ENCODE results near the gene IL3.

IL3 gene

GRCh38 chr5:132054697-132055440, 5.6 kb upstream of the IL3 start:
- Histone ChIP-seq H3K4me1 (ENCODE audit: control insufficient read depth, insufficient read depth, low read length) (no peaks in the 10 kb centered on the region), H3K27ac (ENCODE audit: low read depth, low read length) (no peak overlapping the region), H3K36me3 (ENCODE audit: control insufficient read depth, insufficient read depth, low read length) (no peaks in the 10 kb centered on the region), H3K9ac (ENCODE audit: low read length) (no peak overlapping the region), H3K4me3 (ENCODE audit: low read length) (no peak overlapping the region), H3K27me3 (ENCODE audit: control insufficient read depth, insufficient read depth, low read length) (no peaks in the 10 kb centered on the region)

DNA sequence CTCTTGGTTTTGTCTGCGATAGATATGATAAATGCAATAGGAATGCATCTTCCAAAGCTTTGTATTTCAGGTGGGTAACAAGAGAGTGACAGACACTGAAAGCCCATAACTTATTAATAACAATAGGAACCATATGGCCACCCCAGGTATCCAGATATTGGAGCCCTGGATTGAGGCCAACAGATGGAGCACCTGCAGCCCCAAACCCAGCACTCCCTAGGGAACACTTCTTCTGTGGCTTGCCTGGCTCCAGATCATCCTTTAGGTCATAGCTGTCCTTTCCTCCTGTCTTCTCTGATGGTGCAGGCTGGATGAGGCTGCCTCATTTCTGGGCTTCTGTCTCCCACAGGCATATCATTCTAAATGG, 5.0 kb upstream of the IL3 start:
- Histone ChIP-seq H3K27ac (ENCODE audit: low read depth, low read length) (no peak overlapping the region), H3K36me3 (ENCODE audit: control insufficient read depth, insufficient read depth, low read length) (no peaks in the 10 kb centered on the region), H3K4me1 (ENCODE audit: control insufficient read depth, insufficient read depth, low read length) (no peaks in the 10 kb centered on the region), H3K9ac (ENCODE audit: low read length) (no peak overlapping the region), H3K4me3 (ENCODE audit: low read length) (no peak overlapping the region), H3K27me3 (ENCODE audit: control insufficient read depth, insufficient read depth, low read length) (no peaks in the 10 kb centered on the region)

GRCh38 chr5:132055808-132056609, 4.4 kb upstream of the IL3 start:
- Histone ChIP-seq H3K36me3 (ENCODE audit: control insufficient read depth, insufficient read depth, low read length) (no peaks in the 10 kb centered on the region), H3K9ac (ENCODE audit: low read length) (no peak overlapping the region), H3K4me1 (ENCODE audit: control insufficient read depth, insufficient read depth, low read length) (no peaks in the 10 kb centered on the region), H3K27ac (ENCODE audit: low read depth, low read length) (no peak overlapping the region), H3K27me3 (ENCODE audit: control insufficient read depth, insufficient read depth, low read length) (no peaks in the 10 kb centered on the region), H3K4me3 (ENCODE audit: low read length) (no peak overlapping the region)

GRCh38 chr5:132056610-132057497, 3.6 kb upstream of the IL3 start:
- Histone ChIP-seq H3K4me1 (ENCODE audit: control insufficient read depth, insufficient read depth, low read length) (no peaks in the 10 kb centered on the region), H3K36me3 (ENCODE audit: control insufficient read depth, insufficient read depth, low read length) (no peaks in the 10 kb centered on the region), H3K27me3 (ENCODE audit: control insufficient read depth, insufficient read depth, low read length) (no peaks in the 10 kb centered on the region), H3K9ac (ENCODE audit: low read length) (no peak overlapping the region), H3K4me3 (ENCODE audit: low read length) (no peak overlapping the region), H3K27ac (ENCODE audit: low read depth, low read length) (no peak overlapping the region)

DNA sequence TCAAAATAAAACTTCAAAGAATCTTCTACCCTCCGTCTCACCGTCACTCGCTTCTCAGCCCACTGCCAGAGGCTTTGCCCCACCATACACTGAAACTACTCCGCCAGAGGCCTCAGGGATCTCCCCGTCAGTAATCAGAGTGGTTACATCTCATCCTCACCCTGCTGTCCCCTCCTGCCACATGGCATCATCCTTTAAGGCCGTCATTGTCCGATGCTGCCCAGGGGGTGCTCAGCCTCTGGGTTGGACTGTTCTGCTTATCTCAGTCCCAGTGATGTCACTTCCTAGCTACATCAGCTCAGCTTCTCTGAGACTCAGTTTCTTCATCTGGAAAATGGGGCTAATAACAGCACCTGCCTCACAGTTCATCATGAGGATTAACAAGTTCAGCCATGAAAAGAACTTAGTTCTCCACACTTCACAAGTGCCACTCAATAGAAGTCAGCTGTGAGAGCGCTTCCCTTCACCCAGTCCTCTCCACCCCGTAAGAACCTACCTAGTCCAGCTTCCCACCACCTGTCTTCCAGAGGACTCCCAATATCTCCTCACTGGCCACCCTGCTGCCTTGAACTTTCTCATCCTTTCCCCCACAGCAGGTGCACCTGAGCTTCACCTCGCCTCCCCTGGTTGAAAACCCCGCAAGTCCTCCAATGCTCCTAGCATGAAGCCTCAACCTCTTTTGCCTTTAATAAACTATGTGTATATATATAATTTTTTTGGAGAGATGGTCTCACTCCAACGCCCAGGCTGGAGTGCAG, 2.8 kb upstream of the IL3 start:
- no peaks in the 10 kb centered on the region for H3K27me3 ChIP-seq (ENCODE audit: control insufficient read depth, insufficient read depth, low read length)
- no peak overlapping the region for H3K9ac ChIP-seq (ENCODE audit: low read length)
- H3K4me3 ChIP-seq (ENCODE audit: low read length), result no peak overlapping the region
- H3K36me3 ChIP-seq (ENCODE audit: control insufficient read depth, insufficient read depth, low read length), result no peaks in the 10 kb centered on the region
- H3K4me1 ChIP-seq (ENCODE audit: control insufficient read depth, insufficient read depth, low read length), result no peaks in the 10 kb centered on the region
- H3K27ac ChIP-seq (ENCODE audit: low read depth, low read length), result no peak overlapping the region

GRCh38 chr5:132058646-132059042, 1.8 kb upstream of the IL3 start:
- H3K4me1 ChIP-seq (ENCODE audit: control insufficient read depth, insufficient read depth, low read length), result no peaks in the 10 kb centered on the region
- no peak overlapping the region for H3K4me3 ChIP-seq (ENCODE audit: low read length)
- no peak overlapping the region for H3K9ac ChIP-seq (ENCODE audit: low read length)
- no peaks in the 10 kb centered on the region for H3K36me3 ChIP-seq (ENCODE audit: control insufficient read depth, insufficient read depth, low read length)
- no peaks in the 10 kb centered on the region for H3K27me3 ChIP-seq (ENCODE audit: control insufficient read depth, insufficient read depth, low read length)
- no peak overlapping the region for H3K27ac ChIP-seq (ENCODE audit: low read depth, low read length)

- Histone ChIP-seq H3K27ac (ENCODE audit: low read depth, low read length) (no peak overlapping the region), H3K4me1 (ENCODE audit: control insufficient read depth, insufficient read depth, low read length) (no peaks in the 10 kb centered on the region), H3K27me3 (ENCODE audit: control insufficient read depth, insufficient read depth, low read length) (no peaks in the 10 kb centered on the region), H3K36me3 (ENCODE audit: control insufficient read depth, insufficient read depth, low read length) (no peaks in the 10 kb centered on the region), H3K4me3 (ENCODE audit: low read length) (no peak overlapping the region), H3K9ac (ENCODE audit: low read length) (no peak overlapping the region)
Measured at GRCh38 chr5:132059043-132059695, 1.3 kb upstream of the IL3 start.

DNA sequence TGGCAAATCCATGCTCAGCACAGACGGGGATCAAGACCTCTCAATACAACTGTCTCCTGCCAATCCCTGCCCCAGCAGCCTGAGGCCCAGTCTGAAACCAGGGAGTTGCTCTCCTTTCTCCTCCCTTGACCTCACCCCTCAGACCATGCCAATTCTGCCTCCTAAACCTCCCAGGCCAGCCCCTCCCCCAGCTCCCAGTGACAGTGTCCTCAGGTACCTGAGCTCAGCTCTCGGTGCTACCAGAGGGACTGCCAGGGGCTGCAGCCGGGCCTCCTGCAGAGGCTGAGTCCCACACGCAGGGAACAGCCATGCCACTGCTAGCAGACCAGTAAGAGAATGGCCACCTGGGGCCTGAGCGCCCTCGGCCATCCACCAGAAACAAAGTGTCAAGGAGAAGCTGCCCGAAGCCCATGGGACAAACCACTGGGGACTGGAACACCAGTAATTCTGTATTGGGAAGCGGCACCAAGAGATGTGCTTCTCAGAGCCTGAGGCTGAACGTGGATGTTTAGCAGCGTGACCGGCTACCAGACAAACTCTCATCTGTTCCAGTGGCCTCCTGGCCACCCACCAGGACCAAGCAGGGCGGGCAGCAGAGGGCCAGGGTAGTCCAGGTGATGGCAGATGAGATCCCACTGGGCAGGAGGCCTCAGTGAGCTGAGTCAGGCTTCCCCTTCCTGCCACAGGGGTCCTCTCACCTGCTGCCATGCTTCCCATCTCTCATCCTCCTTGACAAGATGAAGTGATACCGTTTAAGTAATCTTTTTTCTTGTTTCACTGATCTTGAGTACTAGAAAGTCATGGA, 557 bp upstream of the IL3 start:
- H3K9ac ChIP-seq (ENCODE audit: low read length), result no peak overlapping the region

GRCh38 chr5:132063090-132063911, 2.8 kb downstream of the IL3 start:
- Histone ChIP-seq H3K27me3 (ENCODE audit: control insufficient read depth, insufficient read depth, low read length) (no peaks in the 10 kb centered on the region), H3K9ac (ENCODE audit: low read length) (no peak overlapping the region), H3K4me1 (ENCODE audit: control insufficient read depth, insufficient read depth, low read length) (no peaks in the 10 kb centered on the region), H3K36me3 (ENCODE audit: control insufficient read depth, insufficient read depth, low read length) (no peaks in the 10 kb centered on the region), H3K27ac (ENCODE audit: low read depth, low read length) (no peak overlapping the region), H3K4me3 (ENCODE audit: low read length) (no peak overlapping the region)

More for the DNA sequence above, 557 bp upstream of the IL3 start:
- H3K27me3 ChIP-seq (ENCODE audit: control insufficient read depth, insufficient read depth, low read length), result no peaks in the 10 kb centered on the region
- no peak overlapping the region for H3K4me3 ChIP-seq (ENCODE audit: low read length)
- H3K27ac ChIP-seq (ENCODE audit: low read depth, low read length), result no peak overlapping the region
- no peaks in the 10 kb centered on the region for H3K4me1 ChIP-seq (ENCODE audit: control insufficient read depth, insufficient read depth, low read length)
- H3K36me3 ChIP-seq (ENCODE audit: control insufficient read depth, insufficient read depth, low read length), result no peaks in the 10 kb centered on the region

- Histone ChIP-seq H3K36me3 (ENCODE audit: control insufficient read depth, insufficient read depth, low read length) (no peaks in the 10 kb centered on the region), H3K27ac (ENCODE audit: low read depth, low read length) (no peak overlapping the region), H3K9ac (ENCODE audit: low read length) (no peak overlapping the region), H3K4me1 (ENCODE audit: control insufficient read depth, insufficient read depth, low read length) (no peaks in the 10 kb centered on the region), H3K27me3 (ENCODE audit: control insufficient read depth, insufficient read depth, low read length) (no peaks in the 10 kb centered on the region), H3K4me3 (ENCODE audit: low read length) (no peak overlapping the region)
Measured at GRCh38 chr5:132064140-132064539, 3.7 kb downstream of the IL3 start.
